ENCODE results near the gene NHERF2.

Gene NHERF2

GRCh38 chr16:2066139-2066538, 39.4 kb downstream of the NHERF2 start:
- no peak for TF ChIP-seq SUZ12 (IDR thresholded peaks at IDR 0.05)
- TF ChIP-seq LEF1 (IDR thresholded peaks at IDR 0.05; ENCODE audit: borderline replicate concordance): no peak
- no peak for DNase-seq (ENCODE audit: extremely low spot score)
- POLR2A ChIA-PET: no interaction called here
- CTCF ChIA-PET: no interaction called here

- DNase-seq (ENCODE audit: extremely low spot score): no peak
- POLR2A ChIA-PET: interaction anchor here (1.2 kb wide), 1 partner anchor 85 kb away, joined by 4 read pairs; the partner anchor contains the start of gene TRAF7
- CTCF ChIA-PET: no interaction called here
- TF ChIP-seq BHLHE40 (IDR thresholded peaks at IDR 0.05; ENCODE audit: borderline replicate concordance) (no peak), L3MBTL2 (conservative IDR thresholded peaks at IDR 0.05) (no peak), SUZ12 (IDR thresholded peaks at IDR 0.05) (no peak), HDGF (IDR thresholded peaks at IDR 0.05; ENCODE audit: borderline replicate concordance) (no peak), PKNOX1 (IDR thresholded peaks at IDR 0.05) (no peak), SP1 (IDR thresholded peaks at IDR 0.05) (no peak), LEF1 (IDR thresholded peaks at IDR 0.05; ENCODE audit: borderline replicate concordance) (no peak), CTBP1 (IDR thresholded peaks at IDR 0.05; ENCODE audit: borderline replicate concordance) (no peak), NFRKB (IDR thresholded peaks at IDR 0.05) (no peak), ELF4 (IDR thresholded peaks at IDR 0.05) (no peak), FOXK2 (IDR thresholded peaks at IDR 0.05) (no peak), ARNT (IDR thresholded peaks at IDR 0.05) (no peak), FOXA1 (IDR thresholded peaks at IDR 0.05) (no peak), FOXM1 (IDR thresholded peaks at IDR 0.05; ENCODE audit: borderline replicate concordance) (no peak), ZNF384 (IDR thresholded peaks at IDR 0.05) (no peak), TARDBP (IDR thresholded peaks at IDR 0.05) (no peak)
Observed at GRCh38 chr16:2070576-2071453, 44.1 kb downstream of the NHERF2 start.

- no peak for DNase-seq (ENCODE audit: extremely low spot score)
- no peak for TF ChIP-seq ELF4 (IDR thresholded peaks at IDR 0.05)
- no peak for TF ChIP-seq PKNOX1 (IDR thresholded peaks at IDR 0.05)
- TF ChIP-seq FOXA1 (IDR thresholded peaks at IDR 0.05): no peak
- TF ChIP-seq BHLHE40 (IDR thresholded peaks at IDR 0.05; ENCODE audit: borderline replicate concordance): no peak
- TF ChIP-seq L3MBTL2 (conservative IDR thresholded peaks at IDR 0.05): no peak
- no peak for TF ChIP-seq CTBP1 (IDR thresholded peaks at IDR 0.05; ENCODE audit: borderline replicate concordance)
- TF ChIP-seq LEF1 (IDR thresholded peaks at IDR 0.05; ENCODE audit: borderline replicate concordance): no peak
- no peak for TF ChIP-seq HDGF (IDR thresholded peaks at IDR 0.05; ENCODE audit: borderline replicate concordance)
- TF ChIP-seq FOXK2 (IDR thresholded peaks at IDR 0.05): no peak
- no peak for TF ChIP-seq SUZ12 (IDR thresholded peaks at IDR 0.05)
- TF ChIP-seq ZNF384 (IDR thresholded peaks at IDR 0.05): no peak
- TF ChIP-seq ARNT (IDR thresholded peaks at IDR 0.05): no peak
- no peak for TF ChIP-seq TARDBP (IDR thresholded peaks at IDR 0.05)
- TF ChIP-seq FOXM1 (IDR thresholded peaks at IDR 0.05; ENCODE audit: borderline replicate concordance): no peak
- POLR2A ChIA-PET: interaction anchor here (1.1 to 1.6 kb wide), 3 partner anchors 24 to 84 kb away, joined by 4 to 6 read pairs (median 5); partner anchors contain the start of genes NTHL1, TRAF7 and TSC2
- CTCF ChIA-PET: interaction anchor here (0.6 kb wide), 1 partner anchor 55 kb away, joined by 3 read pairs; no protein-coding TSS in a partner anchor
Observed at GRCh38 chr16:2071454-2072202, 44.9 kb downstream of the NHERF2 start.

- no peak for TF ChIP-seq TARDBP (IDR thresholded peaks at IDR 0.05)
- TF ChIP-seq BHLHE40 (IDR thresholded peaks at IDR 0.05; ENCODE audit: borderline replicate concordance): no peak
- TF ChIP-seq LEF1 (IDR thresholded peaks at IDR 0.05; ENCODE audit: borderline replicate concordance): no peak
- TF ChIP-seq SP1 (IDR thresholded peaks at IDR 0.05): no peak
- no peak for TF ChIP-seq ELF4 (IDR thresholded peaks at IDR 0.05)
- TF ChIP-seq ARNT (IDR thresholded peaks at IDR 0.05): no peak
- no peak for TF ChIP-seq PKNOX1 (IDR thresholded peaks at IDR 0.05)
- no peak for TF ChIP-seq SUZ12 (IDR thresholded peaks at IDR 0.05)
- TF ChIP-seq HDGF (IDR thresholded peaks at IDR 0.05; ENCODE audit: borderline replicate concordance): no peak
- TF ChIP-seq ZNF384 (IDR thresholded peaks at IDR 0.05): no peak
- ChIA-PET POLR2A (interaction anchor here (1.1 to 1.6 kb wide), 2 partner anchors 25 to 82 kb away, joined by 5 to 6 read pairs; partner anchors contain the start of genes NTHL1, TRAF7 and TSC2), CTCF (no interaction called here)
- no peak for DNase-seq (ENCODE audit: extremely low spot score)
Observed at GRCh38 chr16:2072926-2073325, 46.2 kb downstream of the NHERF2 start.

GRCh38 chr16:2074071-2074470, 47.4 kb downstream of the NHERF2 start:
- ChIA-PET CTCF (no interaction called here), POLR2A (no interaction called here)
- TF ChIP-seq CTBP1 (IDR thresholded peaks at IDR 0.05; ENCODE audit: borderline replicate concordance) (no peak), NFRKB (IDR thresholded peaks at IDR 0.05) (no peak), FOXM1 (IDR thresholded peaks at IDR 0.05; ENCODE audit: borderline replicate concordance) (no peak), SUZ12 (IDR thresholded peaks at IDR 0.05) (no peak), ZNF384 (IDR thresholded peaks at IDR 0.05) (no peak), LEF1 (IDR thresholded peaks at IDR 0.05; ENCODE audit: borderline replicate concordance) (no peak), FOXK2 (IDR thresholded peaks at IDR 0.05) (no peak), PKNOX1 (IDR thresholded peaks at IDR 0.05) (no peak)
- no peak for DNase-seq (ENCODE audit: extremely low spot score)
